HEK293 (cell line): Measurements from ENCODE around the gene STRN4.

Experiments
- CTCF ChIA-PET: fragments of 350-600 bp; formaldehyde crosslinking; extraction: SDS; loops from one replicate; lab custom pipeline; 2021; ENCODE audit warnings: antibody characterized with exemption; lab: Yijun Ruan, JAX
- POLR2A ChIA-PET: fragments of 300-600 bp; formaldehyde crosslinking; extraction: SDS; loops from one replicate; lab custom pipeline; 2020; ENCODE audit warnings: antibody characterized with exemption, inconsistent platforms; lab: Yijun Ruan, JAX
- H3K27ac ChIP-seq: fragments of 200-500 bp; sonication (Bioruptor generic); 2 replicates; pipeline ENCODE4 v1.5.1; 2014; ENCODE audit warnings: low read depth, low read length, control low read depth, inconsistent platforms; ENCODE audit errors: extremely low read depth
- H3K36me3 ChIP-seq, 2 experiments: fragments of 200-500 bp in 1 of 2; sonication (Bioruptor generic) in 1 of 2; 1 replicate in 1 of 2; 2 replicates in 1 of 2; pipeline ENCODE4 v1.5.1; 2014 to 2017; ENCODE audit warnings: inconsistent platforms in 2 of 2, low read length in 2 of 2; ENCODE audit not compliant: control insufficient read depth in 2 of 2, insufficient read depth in 1 of 2
- H3K4me1 ChIP-seq: fragments of 200-500 bp; sonication (Bioruptor generic); 2 replicates; pipeline ENCODE4 v1.5.1; 2014; ENCODE audit warnings: mild to moderate bottlenecking, low read length, inconsistent platforms; ENCODE audit not compliant: control insufficient read depth, insufficient read depth
- H3K4me3 ChIP-seq: 2 replicates; pipeline ENCODE4 v1.5.1; 2011; ENCODE audit warnings: low read depth, mild to moderate bottlenecking, control low read depth, low read length, moderate library complexity
- H3K9me3 ChIP-seq: fragments of 200-500 bp; sonication (Bioruptor generic); 2 replicates; pipeline ENCODE4 v1.5.1; 2014; ENCODE audit warnings: low read depth, low read length, inconsistent platforms; ENCODE audit not compliant: control insufficient read depth, insufficient read depth
- EGR2 ChIP-seq: fragments of 450-650 bp; formaldehyde crosslinking; IDR thresholded peaks from 2 replicates; pipeline ENCODE4 v1.5.1; 2016; ENCODE audit warnings: low read depth, missing biosample characterization, missing genetic modification characterization
- GLIS2 ChIP-seq: fragments of 450-650 bp; formaldehyde crosslinking; IDR thresholded peaks from 2 replicates; pipeline ENCODE4 v1.5.1; 2016; ENCODE audit warnings: missing biosample characterization, missing genetic modification characterization
- HOXD13 ChIP-seq: sonication (generic); formaldehyde crosslinking; IDR thresholded peaks from 2 replicates; pipeline ENCODE4 v1.8.0; 2022; ENCODE audit warnings: missing genetic modification reagents, borderline replicate concordance
- KLF1 ChIP-seq: fragments of 450-650 bp; formaldehyde crosslinking; IDR thresholded peaks from 2 replicates; pipeline ENCODE4 v1.5.1; 2016; ENCODE audit warnings: missing biosample characterization, missing genetic modification characterization
- KLF8 ChIP-seq: fragments of 450-650 bp; formaldehyde crosslinking; IDR thresholded peaks from 2 replicates; pipeline ENCODE4 v1.5.1; 2016; ENCODE audit warnings: missing biosample characterization, missing genetic modification characterization
- KLF9 ChIP-seq: fragments of 450-650 bp; formaldehyde crosslinking; IDR thresholded peaks from 2 replicates; pipeline ENCODE4 v1.5.1; 2016; ENCODE audit warnings: missing biosample characterization, missing genetic modification characterization, low read depth
- TRIM28 ChIP-seq: IDR thresholded peaks from 2 replicates; pipeline ENCODE4 v1.6.1; 2011; ENCODE audit warnings: low read length, control low read depth, borderline replicate concordance
- ZBTB21 ChIP-seq: fragments of 450-650 bp; formaldehyde crosslinking; IDR thresholded peaks from 2 replicates; pipeline ENCODE4 v1.5.1; 2017; ENCODE audit warnings: missing biosample characterization, missing genetic modification characterization
- ZBTB48 ChIP-seq: fragments of 450-650 bp; formaldehyde crosslinking; IDR thresholded peaks from 2 replicates; pipeline ENCODE4 v1.5.1; 2016; ENCODE audit warnings: missing biosample characterization, missing genetic modification characterization
- ZBTB8A ChIP-seq: fragments of 450-650 bp; formaldehyde crosslinking; IDR thresholded peaks from 2 replicates; pipeline ENCODE4 v1.5.1; 2016; ENCODE audit warnings: missing biosample characterization, missing genetic modification characterization
- ZNF10 ChIP-seq: fragments of 450-650 bp; formaldehyde crosslinking; IDR thresholded peaks from 2 replicates; pipeline ENCODE4 v1.5.1; 2017; ENCODE audit warnings: missing biosample characterization, missing genetic modification characterization
- ZNF112 ChIP-seq: fragments of 450-650 bp; formaldehyde crosslinking; IDR thresholded peaks from 2 replicates; pipeline ENCODE4 v1.5.0; 2017; ENCODE audit warnings: missing biosample characterization, missing genetic modification characterization
- ZNF138 ChIP-seq: fragments of 450-650 bp; formaldehyde crosslinking; IDR thresholded peaks from 2 replicates; pipeline ENCODE4 v1.5.1; 2016; ENCODE audit warnings: missing biosample characterization, missing genetic modification characterization, borderline replicate concordance
- ZNF174 ChIP-seq: fragments of 450-650 bp; formaldehyde crosslinking; IDR thresholded peaks from 2 replicates; pipeline ENCODE4 v1.5.0; 2017; ENCODE audit warnings: missing biosample characterization, mild to moderate bottlenecking, missing genetic modification characterization
- ZNF2 ChIP-seq: fragments of 450-650 bp; formaldehyde crosslinking; IDR thresholded peaks from 2 replicates; pipeline ENCODE4 v1.5.1; 2016; ENCODE audit warnings: missing biosample characterization, missing genetic modification characterization
- ZNF211 ChIP-seq: fragments of 450-650 bp; formaldehyde crosslinking; IDR thresholded peaks from 2 replicates; pipeline ENCODE4 v1.5.1; 2016; ENCODE audit warnings: low read depth, missing biosample characterization, missing genetic modification characterization
- ZNF302 ChIP-seq: fragments of 450-650 bp; formaldehyde crosslinking; IDR thresholded peaks from 2 replicates; pipeline ENCODE4 v1.5.1; 2016; ENCODE audit warnings: missing biosample characterization, missing genetic modification characterization, low read depth
- ZNF311 ChIP-seq: fragments of 450-650 bp; formaldehyde crosslinking; IDR thresholded peaks from 2 replicates; pipeline ENCODE4 v1.5.1; 2017; ENCODE audit warnings: missing biosample characterization, missing genetic modification characterization, borderline replicate concordance
- ZNF391 ChIP-seq: fragments of 450-650 bp; formaldehyde crosslinking; IDR thresholded peaks from 2 replicates; pipeline ENCODE4 v1.5.1; 2016; ENCODE audit warnings: low read depth, missing biosample characterization, missing genetic modification characterization, borderline replicate concordance
- ZNF433 ChIP-seq: fragments of 450-650 bp; formaldehyde crosslinking; IDR thresholded peaks from 2 replicates; pipeline ENCODE4 v1.5.1; 2016; ENCODE audit warnings: missing biosample characterization, missing genetic modification characterization, low read depth
- ZNF48 ChIP-seq: fragments of 450-650 bp; formaldehyde crosslinking; IDR thresholded peaks from 2 replicates; pipeline ENCODE4 v1.5.1; 2016; ENCODE audit warnings: missing biosample characterization, missing genetic modification characterization
- ZNF510 ChIP-seq: fragments of 450-650 bp; formaldehyde crosslinking; IDR thresholded peaks from 2 replicates; pipeline ENCODE4 v1.5.1; 2018; ENCODE audit warnings: mild to moderate bottlenecking, missing genetic modification characterization, missing biosample characterization; ENCODE audit not compliant: insufficient replicate concordance
- ZNF521 ChIP-seq: fragments of 450-650 bp; formaldehyde crosslinking; IDR thresholded peaks from 2 replicates; pipeline ENCODE4 v1.5.1; 2017; ENCODE audit warnings: missing biosample characterization, mild to moderate bottlenecking, missing genetic modification characterization
- ZNF529 ChIP-seq: fragments of 450-650 bp; formaldehyde crosslinking; IDR thresholded peaks from 2 replicates; pipeline ENCODE4 v1.5.1; 2017; ENCODE audit warnings: missing genetic modification characterization, missing biosample characterization; ENCODE audit not compliant: insufficient replicate concordance
- ZNF585B ChIP-seq: fragments of 450-650 bp; formaldehyde crosslinking; IDR thresholded peaks from 2 replicates; pipeline ENCODE4 v1.5.1; 2016; ENCODE audit warnings: missing biosample characterization, missing genetic modification characterization
- ZNF654 ChIP-seq: fragments of 450-650 bp; formaldehyde crosslinking; IDR thresholded peaks from 2 replicates; pipeline ENCODE4 v1.5.1; 2016; ENCODE audit warnings: low read depth, missing biosample characterization, missing genetic modification characterization
- ZNF701 ChIP-seq: fragments of 450-650 bp; formaldehyde crosslinking; IDR thresholded peaks from 2 replicates; pipeline ENCODE4 v1.5.1; 2016; ENCODE audit warnings: missing biosample characterization, missing genetic modification characterization
- ZNF747 ChIP-seq: fragments of 450-650 bp; formaldehyde crosslinking; IDR thresholded peaks from 2 replicates; pipeline ENCODE4 v1.5.1; 2016; ENCODE audit warnings: missing biosample characterization, missing genetic modification characterization
- ZSCAN23 ChIP-seq: fragments of 450-650 bp; formaldehyde crosslinking; IDR thresholded peaks from 2 replicates; pipeline ENCODE4 v1.5.1; 2016; ENCODE audit warnings: missing biosample characterization, missing genetic modification characterization
- TF ChIP-seq, protein P1 (sequence below): fragments of 450-650 bp; formaldehyde crosslinking; IDR thresholded peaks from 2 replicates; pipeline ENCODE4; 2016; ENCODE audit warnings: missing biosample characterization, missing genetic modification characterization
- TF ChIP-seq, protein P2 (sequence below): fragments of 450-650 bp; IDR thresholded peaks from 2 replicates; pipeline ENCODE4 v1.5.1; 2018; ENCODE audit warnings: missing biosample characterization, missing genetic modification characterization
- TF ChIP-seq, protein P3 (sequence below): fragments of 450-650 bp; IDR thresholded peaks from 2 replicates; pipeline ENCODE4 v1.5.1; 2018; ENCODE audit warnings: missing biosample characterization, mild to moderate bottlenecking, missing genetic modification characterization

Gene STRN4

DNA sequence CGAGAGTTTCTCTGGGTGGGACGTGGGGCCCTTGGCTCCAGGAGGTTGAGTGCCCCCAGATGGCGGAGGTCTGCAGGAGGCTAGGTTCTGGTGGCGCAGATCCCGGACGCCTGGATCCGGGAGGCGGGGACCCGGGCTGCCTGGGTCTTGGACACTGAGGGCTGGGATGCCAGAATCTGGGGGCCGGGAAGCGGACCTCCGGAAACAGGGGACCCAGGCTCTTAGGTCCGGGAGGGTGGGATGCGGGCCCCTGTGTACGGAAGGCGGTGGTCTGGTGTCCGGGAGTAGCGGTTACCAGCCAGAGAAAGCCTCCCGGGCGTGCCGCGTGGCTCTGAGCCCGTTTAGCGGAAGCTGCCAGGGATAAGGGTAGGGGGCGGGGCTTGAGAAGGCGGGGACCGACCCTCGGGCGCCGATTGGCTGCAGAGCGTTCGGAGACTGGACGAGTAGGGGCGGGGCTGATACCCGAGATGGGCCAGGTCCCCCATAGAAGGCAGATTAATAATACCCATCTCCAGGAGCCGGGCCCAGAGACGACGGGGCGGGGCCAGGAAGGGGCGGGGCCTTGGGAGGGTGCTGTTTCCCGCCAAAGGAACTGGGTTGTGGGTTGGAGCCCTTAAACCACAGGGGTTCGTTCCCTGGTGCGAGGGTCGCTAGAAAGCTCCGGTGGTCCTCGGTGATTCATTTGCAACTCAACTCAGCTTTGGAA, 42.2 kb upstream of the STRN4 start, which contains the start of gene SLC1A5:
SLC1A5 (minus strand) TSS at position 333 of the 706 bp plus-strand sequence. CDS start 629 bp downstream, outside the sequence.
- H3K27ac ChIP-seq = peak within 1 kb of the TSS; percentile 96
- H3K4me3 ChIP-seq = peak within 1 kb of the TSS; percentile 57
- POLR2A ChIA-PET = interaction anchor here (0.6 to 3.7 kb wide), 45 partner anchors 8 to 921 kb away, joined by 3 to 50 read pairs (median 4); partner anchors contain the start of genes AP2S1, ARHGAP35, CALM3 and CCDC9
- H3K36me3 ChIP-seq = peaks cover 12 to 26% of the 10 kb centered on the region in 2 experiments; a peak in 2 of 3 replicates
- CTCF ChIA-PET = interaction anchor here (0.5 to 3.9 kb wide), 11 partner anchors 21 to 250 kb away, joined by 3 to 25 read pairs (median 4); no protein-coding TSS in a partner anchor
- no peaks in the 10 kb centered on the region for H3K9me3 ChIP-seq
- peaks cover 24% of the 10 kb centered on the region for H3K4me1 ChIP-seq
- peak; percentile 24; the same call in 1 of the 2 replicates for TF ChIP-seq ZNF2 (tag by site-specific recombination)
- TF ChIP-seq, protein P1, sequence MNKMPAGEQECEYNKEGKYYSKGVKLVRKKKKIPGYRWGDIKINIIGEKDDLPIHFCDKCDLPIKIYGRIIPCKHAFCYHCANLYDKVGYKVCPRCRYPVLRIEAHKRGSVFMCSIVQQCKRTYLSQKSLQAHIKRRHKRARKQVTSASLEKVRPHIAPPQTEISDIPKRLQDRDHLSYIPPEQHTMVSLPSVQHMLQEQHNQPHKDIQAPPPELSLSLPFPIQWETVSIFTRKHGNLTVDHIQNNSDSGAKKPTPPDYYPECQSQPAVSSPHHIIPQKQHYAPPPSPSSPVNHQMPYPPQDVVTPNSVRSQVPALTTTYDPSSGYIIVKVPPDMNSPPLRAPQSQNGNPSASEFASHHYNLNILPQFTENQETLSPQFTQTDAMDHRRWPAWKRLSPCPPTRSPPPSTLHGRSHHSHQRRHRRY (tag by site-specific recombination) = no peak
- TF ChIP-seq ZSCAN23 (tag by site-specific recombination) = 0 out of 2 replicates have a peak, but pooled peaks have one; percentile 21
- TF ChIP-seq GLIS2 = peak; percentile 70; the same call in 1 of the 2 replicates
- no peak for TF ChIP-seq ZNF311 (tag by site-specific recombination)
- no peak for TF ChIP-seq ZNF529 (tag by site-specific recombination)
- TF ChIP-seq, protein P2, sequence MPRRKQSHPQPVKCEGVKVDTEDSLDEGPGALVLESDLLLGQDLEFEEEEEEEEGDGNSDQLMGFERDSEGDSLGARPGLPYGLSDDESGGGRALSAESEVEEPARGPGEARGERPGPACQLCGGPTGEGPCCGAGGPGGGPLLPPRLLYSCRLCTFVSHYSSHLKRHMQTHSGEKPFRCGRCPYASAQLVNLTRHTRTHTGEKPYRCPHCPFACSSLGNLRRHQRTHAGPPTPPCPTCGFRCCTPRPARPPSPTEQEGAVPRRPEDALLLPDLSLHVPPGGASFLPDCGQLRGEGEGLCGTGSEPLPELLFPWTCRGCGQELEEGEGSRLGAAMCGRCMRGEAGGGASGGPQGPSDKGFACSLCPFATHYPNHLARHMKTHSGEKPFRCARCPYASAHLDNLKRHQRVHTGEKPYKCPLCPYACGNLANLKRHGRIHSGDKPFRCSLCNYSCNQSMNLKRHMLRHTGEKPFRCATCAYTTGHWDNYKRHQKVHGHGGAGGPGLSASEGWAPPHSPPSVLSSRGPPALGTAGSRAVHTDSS (tag by site-specific recombination) = peak; percentile 27; the same call in 1 of the 2 replicates
- peak; percentile 77 for TF ChIP-seq ZNF391 (tag by site-specific recombination)
- no peak for TF ChIP-seq ZNF747
- no peak for TF ChIP-seq ZNF701 (tag by site-specific recombination)
- TF ChIP-seq ZBTB8A (tag by site-specific recombination) = peak; percentile 82
- no peak for TF ChIP-seq ZBTB21 (tag by site-specific recombination)
- peak; percentile 66; the same call in 1 of the 2 replicates for TF ChIP-seq KLF1 (tag by site-specific recombination)
- no peak for TF ChIP-seq ZNF174 (tag by site-specific recombination)
- peak; percentile 56 for TF ChIP-seq ZBTB48 (tag by site-specific recombination)
- TF ChIP-seq ZNF10 = no peak
- TF ChIP-seq ZNF302 = no peak
- TF ChIP-seq KLF8 (tag by site-specific recombination) = peak; percentile 89
- no peak for TF ChIP-seq ZNF585B
- TF ChIP-seq ZNF433 = no peak
- TF ChIP-seq ZNF138 (tag by site-specific recombination) = no peak
- TF ChIP-seq ZNF112 (tag by site-specific recombination) = no peak
- no peak for TF ChIP-seq ZNF654 (tag by site-specific recombination)
- TF ChIP-seq, protein P3, sequence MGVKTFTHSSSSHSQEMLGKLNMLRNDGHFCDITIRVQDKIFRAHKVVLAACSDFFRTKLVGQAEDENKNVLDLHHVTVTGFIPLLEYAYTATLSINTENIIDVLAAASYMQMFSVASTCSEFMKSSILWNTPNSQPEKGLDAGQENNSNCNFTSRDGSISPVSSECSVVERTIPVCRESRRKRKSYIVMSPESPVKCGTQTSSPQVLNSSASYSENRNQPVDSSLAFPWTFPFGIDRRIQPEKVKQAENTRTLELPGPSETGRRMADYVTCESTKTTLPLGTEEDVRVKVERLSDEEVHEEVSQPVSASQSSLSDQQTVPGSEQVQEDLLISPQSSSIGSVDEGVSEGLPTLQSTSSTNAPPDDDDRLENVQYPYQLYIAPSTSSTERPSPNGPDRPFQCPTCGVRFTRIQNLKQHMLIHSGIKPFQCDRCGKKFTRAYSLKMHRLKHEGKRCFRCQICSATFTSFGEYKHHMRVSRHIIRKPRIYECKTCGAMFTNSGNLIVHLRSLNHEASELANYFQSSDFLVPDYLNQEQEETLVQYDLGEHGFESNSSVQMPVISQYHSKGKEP (tag by site-specific recombination) = no peak; the same call in 1 of the 2 replicates
- TF ChIP-seq TRIM28 = no peak
- no peak for TF ChIP-seq ZNF510 (tag by site-specific recombination)
- no peak for TF ChIP-seq EGR2 (tag by site-specific recombination)
- TF ChIP-seq ZNF521 = no peak
- peak; percentile 87 for TF ChIP-seq KLF9 (tag by site-specific recombination)
- no peak for TF ChIP-seq HOXD13 (CRISPR knock-in tag)
- no peak for TF ChIP-seq ZNF211
- TF ChIP-seq ZNF48 (tag by site-specific recombination) = no peak
